GM21367 (cell line): ENCODE data around the gene GNS.

ENCODE experiments used
- ATAC-seq: cut with Tn5 transposase; IDR thresholded peaks from one replicate; pipeline ENCODE4 v1.9.1; 2021; ENCODE audit not compliant: unreplicated experiment

GNS gene

GRCh38 chr12:64678835-64679234, 80.4 kb downstream of the GNS start:
- no peak for ATAC-seq

- ATAC-seq, result no peak
Measured at GRCh38 chr12:64678248-64678647, 81.0 kb downstream of the GNS start.

- no peak for ATAC-seq
Measured at GRCh38 chr12:64675795-64676194, 83.4 kb downstream of the GNS start.

- ATAC-seq, result no peak
Measured at GRCh38 chr12:64674367-64674922, 84.8 kb downstream of the GNS start.

GRCh38 chr12:64673490-64674169, 85.6 kb downstream of the GNS start:
- ATAC-seq, result no peak

GRCh38 chr12:64672925-64673409, 86.2 kb downstream of the GNS start:
- ATAC-seq, result no peak

- no peak for ATAC-seq
Measured at GRCh38 chr12:64671681-64672080, 87.5 kb downstream of the GNS start.

- ATAC-seq, result no peak
Measured at GRCh38 chr12:64670919-64671639, 88.1 kb downstream of the GNS start.

- no peak for ATAC-seq
Measured at GRCh38 chr12:64670019-64670418, 89.2 kb downstream of the GNS start.

- peak; percentile 70 for ATAC-seq
Measured at GRCh38 chr12:64669270-64669842, 89.8 kb downstream of the GNS start.

- no peak for ATAC-seq
Measured at GRCh38 chr12:64667793-64668192, 91.4 kb downstream of the GNS start.

- ATAC-seq, result peak; percentile 35
Measured at GRCh38 chr12:64666054-64666914, 92.9 kb downstream of the GNS start.

- peak; percentile 35 for ATAC-seq
Measured at GRCh38 chr12:64665514-64665913, 93.7 kb downstream of the GNS start.
